GM12891 (cell line): ENCODE data around the gene TBRG4.
A peak's percentile ranks its signal among the peaks of the same experiment; 100 is the strongest.

ENCODE experiments used
- DNase-seq: peaks from one replicate; pipeline ENCODE4 v3.0.0; 2011; ENCODE audit warnings: low spot score; ENCODE audit not compliant: insufficient read length
- FAIRE-seq: peaks from 2 replicates; lab custom pipeline; 2011; peaks lifted over from hg19 to GRCh38; lab: Jason Lieb, UNC
- PAX5 ChIP-seq: IDR thresholded peaks from 2 replicates; pipeline ENCODE4 v1.6.1; 2011; ENCODE audit warnings: low read length, moderate library complexity, mild to moderate bottlenecking; ENCODE audit not compliant: insufficient read depth, severe bottlenecking
- POLR2A ChIP-seq: IDR thresholded peaks from 2 replicates; pipeline ENCODE4 v1.6.1; 2011; ENCODE audit warnings: low read depth, low read length, control low read depth
- POLR2AphosphoS5 ChIP-seq: IDR thresholded peaks from 2 replicates; pipeline ENCODE4 v1.6.1; 2011; ENCODE audit warnings: low read depth, low read length, control low read depth
- POU2F2 ChIP-seq: IDR thresholded peaks from 2 replicates; pipeline ENCODE4 v1.6.1; 2011; ENCODE audit warnings: low read depth, mild to moderate bottlenecking, control low read depth, low read length, moderate library complexity
- SPI1 ChIP-seq: IDR thresholded peaks from 2 replicates; pipeline ENCODE4 v1.6.1; 2011; ENCODE audit warnings: low read depth, low read length, control low read depth
- TAF1 ChIP-seq: IDR thresholded peaks from 2 replicates; pipeline ENCODE4 v1.6.1; 2011; ENCODE audit warnings: low read depth, low read length, control low read depth

The TBRG4 gene

DNA sequence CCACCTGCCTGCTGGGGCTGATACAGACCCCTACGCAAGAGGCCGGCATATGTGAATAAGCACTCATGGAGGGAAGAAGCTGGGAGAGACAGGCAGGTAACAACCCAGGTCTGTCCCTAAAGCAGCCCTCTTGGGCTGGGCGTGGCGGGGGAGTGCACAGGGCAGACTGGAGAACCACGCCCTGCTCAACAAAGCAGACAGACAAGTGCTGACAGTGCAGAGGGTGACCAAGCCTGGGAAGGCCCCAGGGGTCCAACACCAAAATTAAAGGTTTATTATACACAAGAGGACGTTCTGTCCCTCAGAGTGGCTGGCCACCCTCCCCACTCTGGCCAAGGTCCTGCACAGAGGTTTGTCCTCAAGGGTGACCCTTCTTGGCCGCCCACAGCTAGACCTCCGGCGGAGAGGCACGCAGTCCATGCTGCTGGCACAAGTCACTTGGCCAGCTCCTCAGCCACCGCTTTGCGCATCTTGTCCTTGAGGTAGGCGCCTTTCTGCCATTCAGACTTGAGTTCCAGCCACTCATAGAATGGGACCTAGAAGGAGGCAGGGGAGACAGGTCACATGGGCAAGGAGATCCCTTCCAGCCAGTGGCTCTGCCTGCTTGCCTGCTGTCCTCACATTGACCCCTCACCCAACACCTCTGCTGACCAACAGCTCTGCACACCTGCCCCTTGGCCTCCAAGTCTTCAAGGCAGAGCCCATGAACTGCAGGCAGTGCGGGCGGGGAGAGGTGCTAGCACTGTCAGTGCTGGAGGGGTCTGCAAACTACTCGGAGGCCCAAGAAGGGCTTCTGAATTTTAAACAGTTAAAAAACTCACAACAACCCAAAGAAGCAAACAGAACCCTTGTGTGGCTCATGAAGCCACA, 11.4 kb downstream of the TBRG4 start:
- FAIRE-seq (no peak), DNase-seq (no peak)
- TF ChIP-seq SPI1 (no peak), POLR2A (no peak), POU2F2 (no peak), PAX5 (no peak), TAF1 (no peak), POLR2AphosphoS5 (no peak)

- no peak; the same call in 1 of the 2 replicates for TF ChIP-seq POLR2AphosphoS5
- no peak for TF ChIP-seq POU2F2
- TF ChIP-seq POLR2A: no peak
- TF ChIP-seq PAX5: no peak
- no peak for TF ChIP-seq SPI1
- TF ChIP-seq TAF1: no peak
- FAIRE-seq (no peak), DNase-seq (no peak)
Measured at GRCh38 chr7:45098983-45099839, 12.3 kb downstream of the TBRG4 start.

DNA sequence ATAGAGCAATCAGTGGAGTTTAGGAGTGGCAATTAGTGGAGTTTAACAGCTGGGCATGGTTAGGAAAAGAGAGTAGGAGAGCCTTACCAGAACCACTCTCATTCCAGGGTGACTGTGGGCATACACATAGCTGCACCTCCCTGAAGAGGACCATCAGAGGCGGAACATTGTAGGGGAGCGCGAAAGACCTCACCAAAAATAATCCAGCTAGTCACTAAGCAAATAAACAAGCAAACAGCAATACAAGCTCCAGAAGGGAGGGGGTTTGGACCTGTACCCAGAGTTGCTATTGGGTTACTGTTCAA, 18.6 kb downstream of the TBRG4 start:
- TF ChIP-seq POLR2A (no peak), SPI1 (no peak), TAF1 (no peak), PAX5 (no peak)
- DNase-seq (no peak), FAIRE-seq (no peak)

DNA sequence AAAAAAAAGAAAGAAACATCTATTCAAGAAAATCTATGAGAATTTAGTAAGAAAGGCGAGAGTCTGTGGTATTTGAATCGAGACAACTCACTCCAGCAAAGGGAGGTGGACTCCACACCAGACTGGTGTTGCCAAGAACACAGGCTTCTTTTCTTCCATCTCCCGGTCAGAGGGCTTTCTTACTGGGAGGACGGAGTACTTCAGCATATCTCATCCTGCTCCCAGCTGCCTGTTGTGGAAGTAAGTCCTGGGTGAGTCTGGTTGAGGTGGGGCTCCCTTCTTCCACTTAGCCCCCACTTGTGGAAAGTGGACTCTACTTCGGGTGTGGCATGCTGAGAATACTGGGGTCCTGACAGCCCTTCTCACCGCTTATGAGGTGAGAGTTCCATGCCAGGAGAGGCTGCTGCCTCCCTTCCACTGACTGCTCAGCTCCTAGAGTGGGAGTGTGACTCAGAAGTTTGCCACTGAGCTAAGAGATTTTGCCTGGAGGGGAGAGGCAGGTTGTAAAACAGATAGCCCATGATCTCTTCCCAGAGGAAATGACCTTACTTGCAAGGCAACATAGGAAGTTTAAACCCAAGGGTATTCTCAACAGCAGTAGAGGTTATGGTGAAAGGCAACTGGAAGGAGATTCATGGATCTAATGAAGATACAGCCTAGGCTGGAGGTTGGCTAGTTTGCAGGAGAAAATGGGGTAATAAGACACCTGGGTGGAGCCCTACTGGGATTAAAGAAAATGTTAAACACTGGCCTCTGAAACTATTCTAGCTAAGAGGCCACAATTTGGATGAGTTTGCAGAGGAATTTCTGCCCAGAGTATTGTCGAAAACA, 19.2 kb downstream of the TBRG4 start:
- no peak for DNase-seq
- TF ChIP-seq PAX5: no peak
- TF ChIP-seq POU2F2: no peak
- TF ChIP-seq POLR2A: no peak
- no peak for TF ChIP-seq SPI1
- no peak for TF ChIP-seq POLR2AphosphoS5
- no peak for TF ChIP-seq TAF1
- FAIRE-seq: no peak

GRCh38 chr7:45089341-45089891, 22.1 kb downstream of the TBRG4 start:
- DNase-seq (peak; percentile 77), FAIRE-seq (peak; percentile 76)
- TF ChIP-seq PAX5: no peak
- TF ChIP-seq POU2F2: no peak
- TF ChIP-seq TAF1: no peak
- no peak for TF ChIP-seq POLR2A
- no peak for TF ChIP-seq SPI1
- TF ChIP-seq POLR2AphosphoS5: no peak

- no peak for TF ChIP-seq POU2F2
- DNase-seq (no peak), FAIRE-seq (no peak)
Measured at GRCh38 chr7:45088821-45089340, 22.6 kb downstream of the TBRG4 start, which contains the start of gene NACAD. TSS of gene NACAD (minus strand) at chr7:45088969. CDS start at chr7:45088894, 75 bp downstream.

GRCh38 chr7:45088146-45088701, 23.3 kb downstream of the TBRG4 start:
- FAIRE-seq (no peak), DNase-seq (no peak)
- TF ChIP-seq SPI1 (no peak), PAX5 (no peak), POLR2A (no peak), POLR2AphosphoS5 (no peak), TAF1 (no peak), POU2F2 (no peak)

DNA sequence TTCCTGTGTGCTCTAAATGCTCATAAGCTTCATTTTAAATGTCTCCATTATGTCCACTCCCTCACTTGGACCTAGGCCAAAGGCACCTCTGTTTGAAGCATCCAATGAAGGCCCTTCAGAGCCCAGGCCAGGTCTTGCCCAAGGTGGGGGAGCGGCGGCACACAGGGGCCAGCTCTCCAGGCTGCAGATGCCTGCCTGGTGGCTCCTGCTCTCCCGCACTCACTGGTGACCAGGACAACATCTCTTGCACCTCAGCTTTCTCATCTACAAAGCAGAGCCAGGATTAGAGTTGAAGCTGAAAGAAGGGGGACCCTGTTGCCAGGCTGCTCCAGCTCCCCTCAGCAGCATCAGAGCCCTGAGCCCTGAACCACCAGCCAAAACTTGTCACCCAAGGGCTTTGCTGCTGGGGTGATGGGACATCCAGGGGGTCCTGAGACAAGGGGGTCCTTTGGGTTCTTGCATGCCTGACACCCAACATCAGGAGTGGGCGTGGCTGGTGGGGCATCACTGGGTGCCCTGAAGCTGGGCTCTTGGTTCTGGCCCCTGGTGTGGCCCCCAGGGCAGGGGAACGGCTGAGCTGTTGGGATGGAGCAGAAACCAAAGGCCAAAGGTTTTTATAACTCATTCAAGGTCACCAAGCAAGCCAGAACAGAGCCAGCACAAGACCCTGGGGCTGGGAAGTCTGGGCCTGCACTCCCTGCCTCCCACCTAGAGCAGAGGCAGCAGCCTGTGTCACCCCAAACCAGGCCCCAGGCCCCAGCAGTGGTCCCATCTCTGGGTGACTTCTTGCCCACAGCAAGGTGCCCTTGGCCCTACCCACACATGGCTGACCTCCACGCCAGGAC, 24.0 kb downstream of the TBRG4 start:
- FAIRE-seq (no peak), DNase-seq (no peak)
- no peak for TF ChIP-seq PAX5
- TF ChIP-seq POLR2AphosphoS5: no peak
- no peak for TF ChIP-seq POU2F2
- no peak for TF ChIP-seq POLR2A
- TF ChIP-seq SPI1: no peak
- TF ChIP-seq TAF1: no peak
